Neural cell (in vitro differentiated cells): ENCODE results near the gene NTHL1. TPM values are rescaled to one million over a fixed set of nuclear protein-coding genes. Genes with fewer than 3 reads are reported as not detected.

Source experiments
- H2AFZ ChIP-seq: fragments of 200-600, 300-800 bp; sonication (generic), shearing (Covaris generic); 2 replicates; pipeline ENCODE4 v1.6.0; 2014; ENCODE audit warnings: low read depth, mild to moderate bottlenecking, antibody characterized with exemption, low read length, moderate library complexity
- H3F3A ChIP-seq: fragments of 200-600 bp; shearing (Covaris generic); 2 replicates; pipeline ENCODE4 v1.6.1; 2016; ENCODE audit warnings: mild to moderate bottlenecking, moderate library complexity, mixed read lengths, antibody characterized with exemption, low read length; ENCODE audit not compliant: insufficient read depth, poor library complexity, severe bottlenecking
- H3K27ac ChIP-seq: fragments of 200-600, 300-800 bp; sonication (generic), shearing (Covaris generic); 2 replicates; pipeline ENCODE4 v1.5.1; 2014; ENCODE audit warnings: mild to moderate bottlenecking, low read length, moderate library complexity
- H3K27me3 ChIP-seq: fragments of 300-800, 200-600 bp; sonication (generic), shearing (Covaris generic); 2 replicates; pipeline ENCODE4 v1.6.0; 2014; ENCODE audit warnings: mild to moderate bottlenecking, low read depth, low read length, moderate library complexity; ENCODE audit not compliant: insufficient read depth
- H3K36me3 ChIP-seq: fragments of 300-800, 200-600 bp; sonication (generic), shearing (Covaris generic); 2 replicates; pipeline ENCODE4 v1.5.1; 2014; ENCODE audit warnings: mild to moderate bottlenecking, antibody characterized with exemption, low read length, moderate library complexity; ENCODE audit not compliant: insufficient read depth
- H3K4me2 ChIP-seq: fragments of 300-800, 200-600 bp; sonication (generic), shearing (Covaris generic); 2 replicates; pipeline ENCODE4 v1.6.0; 2014; ENCODE audit warnings: mild to moderate bottlenecking, low read length
- H3K4me3 ChIP-seq: fragments of 300-800, 200-600 bp; sonication (generic), shearing (Covaris generic); 2 replicates; pipeline ENCODE4 v1.5.1; 2014; ENCODE audit warnings: mild to moderate bottlenecking, low read length, moderate library complexity
- H3K79me2 ChIP-seq: fragments of 200-600 bp; shearing (Covaris generic); replicated peaks from 2 replicates; pipeline ENCODE4 v1.6.0; 2014; ENCODE audit warnings: mild to moderate bottlenecking, low read length, moderate library complexity; ENCODE audit not compliant: insufficient read depth
- H3K9ac ChIP-seq: fragments of 300-800, 200-600 bp; sonication (generic), shearing (Covaris generic); 2 replicates; pipeline ENCODE4 v1.6.1; 2016; ENCODE audit warnings: mild to moderate bottlenecking, low read length, mixed read lengths
- H3K9me2 ChIP-seq: fragments of 200-600 bp; shearing (Covaris generic); 2 replicates; pipeline ENCODE4 v1.6.1; 2016; ENCODE audit warnings: mild to moderate bottlenecking, low read length, mixed read lengths; ENCODE audit not compliant: insufficient read depth
- H3K9me3 ChIP-seq: fragments of 200-600, 300-800 bp; sonication (generic), shearing (Covaris generic); 2 replicates; pipeline ENCODE4 v1.6.1; 2016; ENCODE audit warnings: mild to moderate bottlenecking, mixed run types, low read length, moderate library complexity, mixed read lengths
- H4K20me1 ChIP-seq: fragments of 200-600 bp; shearing (Covaris generic); 2 replicates; pipeline ENCODE4 v1.6.1; 2016; ENCODE audit warnings: mild to moderate bottlenecking, mixed run types; ENCODE audit not compliant: insufficient read depth
- CTCF ChIP-seq: fragments of 450-650 bp; IDR thresholded peaks from 2 replicates; pipeline ENCODE4 v1.5.1; 2014; ENCODE audit warnings: antibody characterized with exemption, mild to moderate bottlenecking, moderate library complexity; ENCODE audit not compliant: poor library complexity, severe bottlenecking
- EP300 ChIP-seq: fragments of 450-650 bp; conservative IDR thresholded peaks from 2 replicates; pipeline ENCODE4 v1.6.1; 2014; ENCODE audit warnings: antibody characterized with exemption, mild to moderate bottlenecking, moderate library complexity; ENCODE audit not compliant: poor library complexity, severe bottlenecking
- EZH2 ChIP-seq: fragments of 200-600, 300-800 bp; shearing (Covaris generic), sonication (generic); IDR thresholded peaks from 2 replicates; pipeline ENCODE4 v1.6.1; 2014; ENCODE audit warnings: antibody characterized with exemption, low read length, borderline replicate concordance, mild to moderate bottlenecking; ENCODE audit not compliant: insufficient read depth, poor library complexity, severe bottlenecking
- MXI1 ChIP-seq: fragments of 450-650 bp; conservative IDR thresholded peaks from 2 replicates; pipeline ENCODE4 v1.6.1; 2014; ENCODE audit warnings: antibody characterized with exemption, mild to moderate bottlenecking; ENCODE audit not compliant: poor library complexity, severe bottlenecking
- POLR2AphosphoS5 ChIP-seq: IDR thresholded peaks from 2 replicates; pipeline ENCODE4 v1.6.1; 2012
- RAD21 ChIP-seq: fragments of 450-650 bp; conservative IDR thresholded peaks from 2 replicates; pipeline ENCODE4 v1.6.1; 2014; ENCODE audit warnings: antibody characterized with exemption, mild to moderate bottlenecking, moderate library complexity
- REST ChIP-seq: IDR thresholded peaks from 2 replicates; pipeline ENCODE4 v1.6.1; 2012; ENCODE audit warnings: borderline replicate concordance
- SMC3 ChIP-seq: fragments of 450-650 bp; conservative IDR thresholded peaks from 2 replicates; pipeline ENCODE4 v1.6.1; 2014; ENCODE audit warnings: antibody characterized with exemption, mild to moderate bottlenecking, moderate library complexity; ENCODE audit not compliant: poor library complexity
- TAF1 ChIP-seq: IDR thresholded peaks from 2 replicates; pipeline ENCODE4 v1.6.1; 2012; ENCODE audit warnings: low read depth
- polyA plus RNA-seq: library from polyadenylated mRNA; depleted of rRNA; stranded (reverse); fragments of >200 nt; gene quantifications from 2 replicates; pipeline ENCODE4 v1.2.3, GENCODE V29; 2014

Gene NTHL1
- polyA plus RNA-seq, 1 donor from 2014 or later: 43.1 TPM

- Histone ChIP-seq H3F3A (no peaks in the 10 kb centered on the region), H3K27ac (no peak overlapping the region), H3K79me2 (no peaks in the 10 kb centered on the region), H3K27me3 (no peaks in the 10 kb centered on the region), H3K4me2 (no peak overlapping the region), H2AFZ (no peak overlapping the region), H3K9me3 (no peaks in the 10 kb centered on the region), H4K20me1 (no peaks in the 10 kb centered on the region), H3K36me3 (no peaks in the 10 kb centered on the region), H3K9ac (no peak overlapping the region), H3K9me2 (no peaks in the 10 kb centered on the region), H3K4me3 (no peak overlapping the region)
- TF ChIP-seq REST (no peak), MXI1 (no peak), SMC3 (no peak), EP300 (no peak), RAD21 (no peak), CTCF (no peak)
Observed at GRCh38 chr16:2089706-2090480, 42.3 kb upstream of the NTHL1 start.

- TF ChIP-seq CTCF (no peak), EZH2 (no peak), SMC3 (no peak), POLR2AphosphoS5 (no peak), RAD21 (no peak), TAF1 (no peak), MXI1 (no peak)
- Histone ChIP-seq H2AFZ (no peak overlapping the region), H3K9me3 (no peaks in the 10 kb centered on the region), H3K9me2 (no peaks in the 10 kb centered on the region), H3K36me3 (no peaks in the 10 kb centered on the region), H3K27me3 (no peaks in the 10 kb centered on the region), H3K4me2 (no peak overlapping the region), H3K27ac (no peak overlapping the region), H3F3A (no peaks in the 10 kb centered on the region), H3K79me2 (no peaks in the 10 kb centered on the region), H3K4me3 (no peak overlapping the region), H3K9ac (no peak overlapping the region), H4K20me1 (no peaks in the 10 kb centered on the region)
Observed at GRCh38 chr16:2088759-2089358, 41.2 kb upstream of the NTHL1 start.
